Right atrium auricular region (tissue), 2 donors: Measurements from ENCODE around the gene NT5C3A. TPM values are rescaled to one million over a fixed set of nuclear protein-coding genes. Genes with fewer than 3 reads are reported as not detected.
A peak's percentile ranks its signal among the peaks of the same experiment; 100 is the strongest.
"Not testable (repeated sequence)": the region's sequence is repeated elsewhere in the genome, so short reads cannot be mapped to it uniquely, and the experiment has no call there.

Experiments used
- DNase-seq: peaks from one replicate; pipeline ENCODE4 v3.0.0-alpha.2; 2019; ENCODE audit warnings: low spot score
- H3K27ac ChIP-seq, 2 donors: fragments of 200-600 bp; sonication (generic); 1 replicate in 1 of 2; 2 replicates in 1 of 2; pipeline ENCODE4 v1.5.1; 2016 to 2019
- H3K27me3 ChIP-seq, 2 donors: fragments of 200-600 bp; sonication (generic); one replicate each; pipeline versions ENCODE4 v1.5.1 to v1.6.0; 2017 to 2019
- H3K36me3 ChIP-seq: fragments of 200-600 bp; sonication (generic); one replicate; pipeline ENCODE4 v1.5.1; 2016
- H3K4me1 ChIP-seq, 2 donors: fragments of 200-600 bp; sonication (generic); one replicate each; pipeline versions ENCODE4 v1.5.1 to v1.6.0; 2017 to 2019
- H3K4me3 ChIP-seq, 2 donors: fragments of 200-600 bp; sonication (generic); 1 replicate in 1 of 2; 2 replicates in 1 of 2; pipeline ENCODE4 v1.5.1; 2017 to 2019; ENCODE audit warnings: mild to moderate bottlenecking in 1 of 2, moderate library complexity in 1 of 2
- H3K9me3 ChIP-seq, 2 donors: fragments of 200-600 bp; sonication (generic); one replicate each; pipeline ENCODE4 v1.5.1; 2019
- CTCF ChIP-seq, 2 donors: fragments of 200-600 bp; sonication (generic); IDR thresholded peaks; one replicate each; pipeline ENCODE4 v1.5.1; 2019; ENCODE audit warnings: antibody characterized with exemption in 2 of 2
- total RNA-seq, 2 donors: library from RNA; depleted of rRNA; stranded (reverse); fragments of >200 nt; gene quantifications; one replicate each; pipeline ENCODE4 v1.1.0, GENCODE V29; 2016

Gene NT5C3A
- total RNA-seq, 2 donors from 2014 or later, result 15.4 to 15.6 TPM

- DNase-seq, H3K36me3 ChIP-seq, H3K27me3 ChIP-seq, H3K9me3 ChIP-seq, H3K4me3 ChIP-seq: not testable (repeated sequence)
- TF ChIP-seq CTCF (IDR thresholded peaks at IDR 0.05), result peak in 1 of 2 donors; percentile 52
- peaks cover 0 to 19% of the 10 kb centered on the region in 2 donors for H3K4me1 ChIP-seq
- H3K27ac ChIP-seq, result peak overlapping the region; percentile 7 to 47
Observed at GRCh38 chr7:32964461-32965159, 98.0 kb downstream of the NT5C3A start.

Other genes starting within 250 kb of the NT5C3A start
- 10 to 100 TPM; 22.4 to 26.0 TPM for gene KBTBD2, start 171.0 kb downstream of the NT5C3A start, total RNA-seq
- gene FKBP9, start 105.3 kb downstream of the NT5C3A start, total RNA-seq, result 100 to 1,000 TPM in 1 of 2 donors, 10 to 100 TPM in 1; 73.3 to 129 TPM
- 10 to 100 TPM; 16.3 to 19.8 TPM for gene RP9, start 46.6 kb upstream of the NT5C3A start, total RNA-seq
- 10 to 100 TPM; 13.3 to 13.8 TPM for gene BBS9, start 66.8 kb upstream of the NT5C3A start, total RNA-seq